ENCODE measurements around the gene PRCC. TPM values are rescaled to one million over a fixed set of nuclear protein-coding genes. Genes with fewer than 3 reads are reported as not detected.

The PRCC gene
- total and polyA plus RNA-seq, 2 of the 13 experiments (the other 11 are each of a cell fraction or from before 2014, with no cell fraction given), result 24.2 to 40.5 TPM

DNA sequence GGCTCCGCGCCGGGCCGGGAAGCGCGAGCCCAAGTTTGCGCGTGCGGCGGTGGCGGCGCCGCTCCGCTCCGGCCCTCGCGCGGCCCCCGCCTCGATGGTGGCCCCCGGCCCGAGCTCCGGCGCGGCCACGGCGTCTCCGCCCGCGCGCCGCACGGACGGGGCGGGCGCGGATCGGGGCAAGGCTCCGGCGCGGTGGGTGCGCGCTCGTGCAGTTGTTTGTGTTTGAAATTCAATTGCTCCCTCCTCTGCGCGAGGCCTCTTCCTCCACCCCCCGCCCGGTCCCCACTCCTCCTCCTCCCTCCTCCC is 15.9 kb upstream of the PRCC start, which contains the start of gene HDGF (continued):
- TF ChIP-seq, protein P1, sequence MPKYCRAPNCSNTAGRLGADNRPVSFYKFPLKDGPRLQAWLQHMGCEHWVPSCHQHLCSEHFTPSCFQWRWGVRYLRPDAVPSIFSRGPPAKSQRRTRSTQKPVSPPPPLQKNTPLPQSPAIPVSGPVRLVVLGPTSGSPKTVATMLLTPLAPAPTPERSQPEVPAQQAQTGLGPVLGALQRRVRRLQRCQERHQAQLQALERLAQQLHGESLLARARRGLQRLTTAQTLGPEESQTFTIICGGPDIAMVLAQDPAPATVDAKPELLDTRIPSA (CRISPR knock-in tag; IDR thresholded peaks at IDR 0.05; ENCODE audit: borderline replicate concordance), result no peak
- no peak for TF ChIP-seq TBP (CRISPR knock-in tag; IDR thresholded peaks at IDR 0.05)
- no peak for TF ChIP-seq MTA1 (CRISPR knock-in tag; IDR thresholded peaks at IDR 0.05; ENCODE audit: borderline replicate concordance)
- TF ChIP-seq SIX1 (CRISPR knock-in tag; IDR thresholded peaks at IDR 0.05; ENCODE audit: borderline replicate concordance), result no peak
- no peak for TF ChIP-seq MED8 (CRISPR knock-in tag; IDR thresholded peaks at IDR 0.05; ENCODE audit: insufficient replicate concordance)
- TF ChIP-seq ZNF263 (CRISPR knock-in tag; IDR thresholded peaks at IDR 0.05), result peak; percentile 98
- no peak for TF ChIP-seq HES4 (CRISPR knock-in tag; IDR thresholded peaks at IDR 0.05; ENCODE audit: borderline replicate concordance)
- no peak for TF ChIP-seq ZNF513 (CRISPR knock-in tag; conservative IDR thresholded peaks at IDR 0.05)
- 0 out of 2 replicates have a peak, but pooled peaks have one; percentile 8 for TF ChIP-seq DR1 (CRISPR knock-in tag; IDR thresholded peaks at IDR 0.05)
- no peak for TF ChIP-seq ZNF883 (CRISPR knock-in tag; IDR thresholded peaks at IDR 0.05; ENCODE audit: not compliant biosample characterization)
- TF ChIP-seq, protein P2, sequence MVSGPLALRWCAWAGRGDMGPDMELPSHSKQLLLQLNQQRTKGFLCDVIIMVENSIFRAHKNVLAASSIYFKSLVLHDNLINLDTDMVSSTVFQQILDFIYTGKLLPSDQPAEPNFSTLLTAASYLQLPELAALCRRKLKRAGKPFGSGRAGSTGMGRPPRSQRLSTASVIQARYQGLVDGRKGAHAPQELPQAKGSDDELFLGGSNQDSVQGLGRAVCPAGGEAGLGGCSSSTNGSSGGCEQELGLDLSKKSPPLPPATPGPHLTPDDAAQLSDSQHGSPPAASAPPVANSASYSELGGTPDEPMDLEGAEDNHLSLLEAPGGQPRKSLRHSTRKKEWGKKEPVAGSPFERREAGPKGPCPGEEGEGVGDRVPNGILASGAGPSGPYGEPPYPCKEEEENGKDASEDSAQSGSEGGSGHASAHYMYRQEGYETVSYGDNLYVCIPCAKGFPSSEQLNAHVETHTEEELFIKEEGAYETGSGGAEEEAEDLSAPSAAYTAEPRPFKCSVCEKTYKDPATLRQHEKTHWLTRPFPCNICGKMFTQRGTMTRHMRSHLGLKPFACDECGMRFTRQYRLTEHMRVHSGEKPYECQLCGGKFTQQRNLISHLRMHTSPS (CRISPR knock-in tag; IDR thresholded peaks at IDR 0.05; ENCODE audit: low read depth), result no peak
- TF ChIP-seq ARNT (IDR thresholded peaks at IDR 0.05), result no peak
- TF ChIP-seq ZBTB1 (CRISPR knock-in tag; IDR thresholded peaks at IDR 0.05; ENCODE audit: borderline replicate concordance), result no peak
- TF ChIP-seq ZNF138 (CRISPR knock-in tag; IDR thresholded peaks at IDR 0.05; ENCODE audit: low read depth), result 0 out of 2 replicates have a peak, but pooled peaks have one; percentile 41
- TF ChIP-seq JARID2 (CRISPR knock-in tag; IDR thresholded peaks at IDR 0.05; ENCODE audit: insufficient replicate concordance), result no peak
- TF ChIP-seq RERE (CRISPR knock-in tag; IDR thresholded peaks at IDR 0.05; ENCODE audit: low read depth), result 0 out of 2 replicates have a peak, but pooled peaks have one; percentile 6
- TF ChIP-seq REXO4 (CRISPR knock-in tag; IDR thresholded peaks at IDR 0.05; ENCODE audit: borderline replicate concordance), result no peak
- TF ChIP-seq ZNF674 (CRISPR knock-in tag; IDR thresholded peaks at IDR 0.05; ENCODE audit: low read depth), result 0 out of 2 replicates have a peak, but pooled peaks have one; percentile 16
- TF ChIP-seq PLRG1 (conservative IDR thresholded peaks at IDR 0.05), result no peak
- TF ChIP-seq NFE2L2 (IDR thresholded peaks at IDR 0.05; ENCODE audit: low read length), result no peak
- no peak for TF ChIP-seq ZNF761 (CRISPR knock-in tag; conservative IDR thresholded peaks at IDR 0.05)
- TF ChIP-seq ZFY (CRISPR knock-in tag; IDR thresholded peaks at IDR 0.05), result peak; percentile 63; the same call in 1 of the 2 replicates
